ENCODE measurements around the gene GTF2F2.

Gene GTF2F2

GRCh38 chr13:45156565-45157361 lies 36.5 kb downstream of the GTF2F2 start:
- Histone ChIP-seq H3K9ac (ENCODE audit: low read length) (no peak overlapping the region), H4K20me1 (ENCODE audit: insufficient read depth, low read length) (no peaks in the 10 kb centered on the region), H3K4me2 (ENCODE audit: low read length) (no peak overlapping the region), H2AFZ (ENCODE audit: low read length) (no peak overlapping the region), H3K36me3 (ENCODE audit: insufficient read depth, low read length) (peaks cover 66% of the 10 kb centered on the region), H3K79me2 (ENCODE audit: insufficient read depth, low read length) (no peaks in the 10 kb centered on the region), H3K9me2 (ENCODE audit: low read depth, low read length) (no peaks in the 10 kb centered on the region), H3K27ac (ENCODE audit: low read depth, low read length, poor library complexity, severe bottlenecking) (no peak overlapping the region), H3K9me3 (ENCODE audit: low read length) (0 out of 2 replicates have a peak, but pooled peaks cover 3% of the 10 kb centered on the region), H3K4me1 (ENCODE audit: insufficient read depth, low read length, severe bottlenecking) (no peaks in the 10 kb centered on the region), H3F3A (ENCODE audit: insufficient read depth, low read length) (no peaks in the 10 kb centered on the region), H3K4me3 (ENCODE audit: low read depth, low read length, poor library complexity, severe bottlenecking) (no peak overlapping the region), H3K27me3 (ENCODE audit: insufficient read depth, low read length) (no peaks in the 10 kb centered on the region)
- TF ChIP-seq CTCF (IDR thresholded peaks at IDR 0.05; ENCODE audit: low read length) (no peak), EZH2 (IDR thresholded peaks at IDR 0.05; ENCODE audit: borderline replicate concordance, low read length) (no peak)

- Histone ChIP-seq H3K4me3 (ENCODE audit: low read depth, low read length, poor library complexity, severe bottlenecking) (no peak overlapping the region), H3K27ac (ENCODE audit: low read depth, low read length, poor library complexity, severe bottlenecking) (no peak overlapping the region), H3F3A (ENCODE audit: insufficient read depth, low read length) (no peaks in the 10 kb centered on the region), H3K27me3 (ENCODE audit: insufficient read depth, low read length) (no peaks in the 10 kb centered on the region), H3K79me2 (ENCODE audit: insufficient read depth, low read length) (no peaks in the 10 kb centered on the region), H3K9ac (ENCODE audit: low read length) (no peak overlapping the region), H2AFZ (ENCODE audit: low read length) (no peak overlapping the region), H3K4me2 (ENCODE audit: low read length) (no peak overlapping the region), H3K36me3 (ENCODE audit: insufficient read depth, low read length) (peaks cover 42% of the 10 kb centered on the region), H3K9me3 (ENCODE audit: low read length) (no peaks in the 10 kb centered on the region), H4K20me1 (ENCODE audit: insufficient read depth, low read length) (no peaks in the 10 kb centered on the region), H3K9me2 (ENCODE audit: low read depth, low read length) (no peaks in the 10 kb centered on the region), H3K4me1 (ENCODE audit: insufficient read depth, low read length, severe bottlenecking) (no peaks in the 10 kb centered on the region)
- TF ChIP-seq CTCF (IDR thresholded peaks at IDR 0.05; ENCODE audit: low read length) (no peak), EZH2 (IDR thresholded peaks at IDR 0.05; ENCODE audit: borderline replicate concordance, low read length) (no peak)
Observed at GRCh38 chr13:45162194-45162593, 41.9 kb downstream of the GTF2F2 start.

- Histone ChIP-seq H3K79me2 (ENCODE audit: insufficient read depth, low read length) (no peaks in the 10 kb centered on the region), H3K9me2 (ENCODE audit: low read depth, low read length) (no peaks in the 10 kb centered on the region), H3K9ac (ENCODE audit: low read length) (no peak overlapping the region), H3K4me2 (ENCODE audit: low read length) (no peak overlapping the region), H4K20me1 (ENCODE audit: insufficient read depth, low read length) (no peaks in the 10 kb centered on the region), H3K27me3 (ENCODE audit: insufficient read depth, low read length) (no peaks in the 10 kb centered on the region), H2AFZ (ENCODE audit: low read length) (no peak overlapping the region), H3K9me3 (ENCODE audit: low read length) (no peaks in the 10 kb centered on the region), H3K36me3 (ENCODE audit: insufficient read depth, low read length) (peaks cover 35% of the 10 kb centered on the region), H3K4me1 (ENCODE audit: insufficient read depth, low read length, severe bottlenecking) (no peaks in the 10 kb centered on the region), H3K4me3 (ENCODE audit: low read depth, low read length, poor library complexity, severe bottlenecking) (no peak overlapping the region), H3K27ac (ENCODE audit: low read depth, low read length, poor library complexity, severe bottlenecking) (no peak overlapping the region), H3F3A (ENCODE audit: insufficient read depth, low read length) (no peaks in the 10 kb centered on the region)
- no peak for TF ChIP-seq EZH2 (IDR thresholded peaks at IDR 0.05; ENCODE audit: borderline replicate concordance, low read length)
- no peak for TF ChIP-seq CTCF (IDR thresholded peaks at IDR 0.05; ENCODE audit: low read length)
Observed at GRCh38 chr13:45162821-45163220, 42.5 kb downstream of the GTF2F2 start.

Measured in OCI-LY1 (cell line).